ENCODE data around the gene GRM6. TPM values are rescaled to one million over a fixed set of nuclear protein-coding genes. Genes with fewer than 3 reads are reported as not detected.
A peak's percentile ranks its signal among the peaks of the same experiment; 100 is the strongest.

GRM6 gene
- not detected in 2 replicates for total RNA-seq (2014; rRNA removed; shearing (Covaris generic))

GRCh38 chr5:178994580-178995340 is at the start of gene GRM6:
Gene GRM6 (minus strand): TSS chr5:178995320. CDS start chr5:178994944, 376 bp downstream.
- DNase-seq: peak; percentile 79
- Histone ChIP-seq H3K27me3 (ENCODE audit: control insufficient read depth, insufficient read depth, low read length) (peaks cover 37% of the 10 kb centered on the region), H3K4me3 (ENCODE audit: insufficient read depth, low read depth, low read length) (peak within 1 kb of the TSS; percentile 21; the same call in 1 of the 2 replicates), H3K36me3 (replicated peaks; ENCODE audit: control insufficient read depth, insufficient read depth, low read length) (no peaks in the 10 kb centered on the region)

GRCh38 chr5:179044765-179045164 is 49.6 kb upstream of the GRM6 start:
- Histone ChIP-seq H3K4me3 (ENCODE audit: insufficient read depth, low read depth, low read length) (no peak overlapping the region), H3K27me3 (ENCODE audit: control insufficient read depth, insufficient read depth, low read length) (no peaks in the 10 kb centered on the region), H3K36me3 (replicated peaks; ENCODE audit: control insufficient read depth, insufficient read depth, low read length) (no peaks in the 10 kb centered on the region)
- DNase-seq: no peak

GRCh38 chr5:179033004-179033580 is 38.0 kb upstream of the GRM6 start:
- Histone ChIP-seq H3K27me3 (ENCODE audit: control insufficient read depth, insufficient read depth, low read length) (no peaks in the 10 kb centered on the region), H3K36me3 (replicated peaks; ENCODE audit: control insufficient read depth, insufficient read depth, low read length) (peaks cover 6% of the 10 kb centered on the region), H3K4me3 (ENCODE audit: insufficient read depth, low read depth, low read length) (no peak overlapping the region)
- DNase-seq: no peak

- Histone ChIP-seq H3K4me3 (ENCODE audit: insufficient read depth, low read depth, low read length) (peak within 1 kb of the TSS; percentile 49), H3K36me3 (replicated peaks; ENCODE audit: control insufficient read depth, insufficient read depth, low read length) (peaks cover 7% of the 10 kb centered on the region), H3K27me3 (ENCODE audit: control insufficient read depth, insufficient read depth, low read length) (no peaks in the 10 kb centered on the region)
- peak; percentile 96 for DNase-seq
Measured at GRCh38 chr5:179023528-179024189, 28.5 kb upstream of the GRM6 start, which contains the start of gene ZNF879. Gene ZNF879 (plus strand): TSS chr5:179023804. CDS start chr5:179025005, 1,201 bp downstream.

DNA sequence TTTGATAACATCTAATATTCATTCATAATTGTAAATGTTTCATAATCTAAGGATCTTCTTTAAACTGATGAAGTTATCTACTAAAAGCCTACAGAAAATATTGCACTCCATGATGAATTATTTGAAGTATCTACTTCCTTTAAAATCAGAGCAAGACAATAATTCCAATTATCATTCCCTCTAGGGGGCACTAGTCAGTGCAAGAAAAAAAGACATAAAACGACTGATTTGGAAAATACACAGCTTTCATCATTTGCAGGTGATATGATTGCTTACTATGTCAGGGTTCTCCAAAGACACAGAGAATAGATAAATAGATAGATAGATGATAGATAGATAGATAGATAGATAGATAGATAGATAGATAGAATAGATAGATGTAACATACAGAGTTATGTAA is 13.5 kb upstream of the GRM6 start:
- no peak for DNase-seq
- Histone ChIP-seq H3K4me3 (ENCODE audit: insufficient read depth, low read depth, low read length) (no peak overlapping the region), H3K36me3 (replicated peaks; ENCODE audit: control insufficient read depth, insufficient read depth, low read length) (no peaks in the 10 kb centered on the region), H3K27me3 (ENCODE audit: control insufficient read depth, insufficient read depth, low read length) (no peaks in the 10 kb centered on the region)

DNA sequence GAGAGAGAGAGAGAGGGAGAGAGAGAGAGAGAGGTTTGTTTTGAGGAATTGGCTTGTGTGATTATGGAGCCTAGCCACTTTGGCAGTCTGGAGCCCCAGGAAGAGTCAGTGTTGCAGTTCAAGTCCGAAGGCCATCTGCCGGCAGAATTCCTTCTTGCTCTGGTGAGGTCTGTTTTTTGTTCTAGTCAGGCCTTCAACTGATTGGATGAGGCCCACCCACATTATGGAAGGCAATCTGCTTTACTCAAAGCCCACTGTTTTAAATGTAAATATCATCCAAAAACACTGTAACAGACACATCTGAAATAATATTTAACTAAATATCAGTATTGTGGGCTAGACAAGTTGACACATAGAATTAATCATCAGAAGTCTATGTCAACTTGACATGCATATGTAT is 11.4 kb upstream of the GRM6 start:
- H3K27me3 ChIP-seq (ENCODE audit: control insufficient read depth, insufficient read depth, low read length): no peaks in the 10 kb centered on the region
- H3K4me3 ChIP-seq (ENCODE audit: insufficient read depth, low read depth, low read length): no peak overlapping the region
- H3K36me3 ChIP-seq (replicated peaks; ENCODE audit: control insufficient read depth, insufficient read depth, low read length): no peaks in the 10 kb centered on the region
- DNase-seq: no peak

- Histone ChIP-seq H3K4me3 (ENCODE audit: insufficient read depth, low read depth, low read length) (no peak overlapping the region), H3K27me3 (ENCODE audit: control insufficient read depth, insufficient read depth, low read length) (peaks cover 29% of the 10 kb centered on the region)
Measured at GRCh38 chr5:178998441-178998840, 3.3 kb upstream of the GRM6 start.

DNA sequence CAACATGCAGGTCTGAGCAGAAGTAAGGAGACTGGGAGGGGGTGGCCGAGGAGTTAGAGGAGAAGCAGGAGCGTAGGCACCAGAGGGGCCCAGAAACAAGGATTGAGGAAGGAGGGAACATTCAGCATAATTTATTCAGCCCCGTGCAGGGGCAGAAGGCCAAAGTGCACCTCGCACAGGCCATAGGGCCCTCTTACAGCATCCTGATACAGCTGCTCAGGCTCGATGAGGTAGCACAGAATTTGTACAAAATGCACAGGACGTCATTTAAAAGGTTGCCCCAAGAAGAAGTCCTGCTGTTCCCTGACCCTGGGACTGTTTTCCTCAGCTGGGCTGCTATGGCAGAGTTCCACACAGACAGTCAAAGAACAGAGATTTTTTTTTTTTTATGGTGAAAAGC is 2.1 kb upstream of the GRM6 start:
- no peak for DNase-seq
- Histone ChIP-seq H3K36me3 (replicated peaks; ENCODE audit: control insufficient read depth, insufficient read depth, low read length) (no peaks in the 10 kb centered on the region), H3K27me3 (ENCODE audit: control insufficient read depth, insufficient read depth, low read length) (peaks cover 37% of the 10 kb centered on the region), H3K4me3 (ENCODE audit: insufficient read depth, low read depth, low read length) (no peak overlapping the region)

More at GRCh38 chr5:178998441-178998840, 3.3 kb upstream of the GRM6 start:
- H3K36me3 ChIP-seq (replicated peaks; ENCODE audit: control insufficient read depth, insufficient read depth, low read length): no peaks in the 10 kb centered on the region
- DNase-seq: no peak

GRCh38 chr5:178996156-178996555 is 1.0 kb upstream of the GRM6 start:
- H3K27me3 ChIP-seq (ENCODE audit: control insufficient read depth, insufficient read depth, low read length): peaks cover 37% of the 10 kb centered on the region
- H3K36me3 ChIP-seq (replicated peaks; ENCODE audit: control insufficient read depth, insufficient read depth, low read length): no peaks in the 10 kb centered on the region
- peak; percentile 46 for DNase-seq
- no peak overlapping the region for H3K4me3 ChIP-seq (ENCODE audit: insufficient read depth, low read depth, low read length)

- no peak for DNase-seq
- H3K36me3 ChIP-seq (replicated peaks; ENCODE audit: control insufficient read depth, insufficient read depth, low read length): no peaks in the 10 kb centered on the region
- H3K27me3 ChIP-seq (ENCODE audit: control insufficient read depth, insufficient read depth, low read length): peaks cover 37% of the 10 kb centered on the region
- no peak overlapping the region; the same call in 1 of the 2 replicates for H3K4me3 ChIP-seq (ENCODE audit: insufficient read depth, low read depth, low read length)
Measured at GRCh38 chr5:178995341-178995690, 196 bp upstream of the GRM6 start.

GRCh38 chr5:178993955-178994579 is 1.1 kb downstream of the GRM6 start:
- Histone ChIP-seq H3K36me3 (replicated peaks; ENCODE audit: control insufficient read depth, insufficient read depth, low read length) (no peaks in the 10 kb centered on the region), H3K4me3 (ENCODE audit: insufficient read depth, low read depth, low read length) (peak overlapping the region; percentile 20; the same call in 1 of the 2 replicates), H3K27me3 (ENCODE audit: control insufficient read depth, insufficient read depth, low read length) (peaks cover 37% of the 10 kb centered on the region)
- peak; percentile 65 for DNase-seq

DNA sequence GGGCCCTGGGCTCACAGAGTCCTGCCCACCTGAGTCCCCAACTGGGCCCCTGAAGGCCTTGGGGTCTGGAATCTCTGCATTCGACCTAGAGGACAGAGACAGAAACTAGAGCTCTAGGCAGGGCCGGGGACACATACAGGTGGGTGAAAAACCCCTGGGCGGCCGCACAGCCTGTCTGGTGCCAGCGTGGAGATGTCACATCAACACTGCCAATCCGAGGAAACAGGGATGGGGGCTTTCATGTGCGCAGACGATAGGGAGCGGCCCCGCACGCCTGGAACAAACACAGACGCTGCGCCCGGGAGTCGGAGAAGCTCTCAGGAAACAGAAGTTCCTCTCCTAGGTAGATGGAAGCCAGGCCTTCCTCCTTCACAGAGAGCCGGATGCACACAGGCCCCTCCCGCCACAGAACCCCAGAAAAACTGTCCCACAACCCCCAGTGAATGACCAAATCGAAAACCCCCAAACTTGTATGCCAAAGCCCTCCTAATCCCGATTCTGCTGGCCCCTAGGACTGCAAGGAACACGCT is 1.8 kb downstream of the GRM6 start:
- Histone ChIP-seq H3K27me3 (ENCODE audit: control insufficient read depth, insufficient read depth, low read length) (peaks cover 37% of the 10 kb centered on the region), H3K4me3 (ENCODE audit: insufficient read depth, low read depth, low read length) (no peak overlapping the region), H3K36me3 (replicated peaks; ENCODE audit: control insufficient read depth, insufficient read depth, low read length) (no peaks in the 10 kb centered on the region)
- peak; percentile 23 for DNase-seq

GRCh38 chr5:178992291-178992895 is 2.7 kb downstream of the GRM6 start:
- Histone ChIP-seq H3K36me3 (replicated peaks; ENCODE audit: control insufficient read depth, insufficient read depth, low read length) (no peaks in the 10 kb centered on the region), H3K27me3 (ENCODE audit: control insufficient read depth, insufficient read depth, low read length) (peaks cover 37% of the 10 kb centered on the region), H3K4me3 (ENCODE audit: insufficient read depth, low read depth, low read length) (no peak overlapping the region)
- DNase-seq: no peak
